SK-N-SH (cell line): Measurements from ENCODE around the gene PIF1. TPM values are rescaled to one million over a fixed set of nuclear protein-coding genes. Genes with fewer than 3 reads are reported as not detected.

Experiments
- CTCF ChIA-PET: fragments of 300-600, 350-600 bp; formaldehyde crosslinking; extraction: SDS; loops from one replicate; lab custom pipeline; 2021; lab: Yijun Ruan, JAX
- POLR2A ChIA-PET: fragments of 350-600 bp; sonication (Branson Sonifier 250); formaldehyde crosslinking; extraction: SDS; loops from one replicate; lab custom pipeline; 2020; ENCODE audit warnings: antibody characterized with exemption, inconsistent platforms; lab: Yijun Ruan, JAX
- DNase-seq: peaks from one replicate; pipeline ENCODE4 v3.0.0; 2012
- H2AFZ ChIP-seq: fragments of 200-600 bp; sonication (generic); 2 replicates; pipeline ENCODE4 v1.8.1; 2016; ENCODE audit warnings: antibody characterized with exemption, mild to moderate bottlenecking, low read depth
- H3F3A ChIP-seq: fragments of 200-600 bp; sonication (generic); replicated peaks from 2 replicates; pipeline ENCODE3; 2016; ENCODE audit warnings: antibody characterized with exemption, mild to moderate bottlenecking; ENCODE audit not compliant: insufficient read depth
- H3K27ac ChIP-seq, 2 experiments: fragments of 200-500 bp in 1 of 2; fragments of 200-600 bp in 1 of 2; sonication (Bioruptor generic) in 1 of 2; sonication (generic), shearing (Covaris generic) in 1 of 2; 2 replicates each; pipeline versions ENCODE4 v1.5.1 to v1.6.1; 2014 to 2016; ENCODE audit warnings: low read depth in 2 of 2, inconsistent platforms in 1 of 2, low read length in 1 of 2, mild to moderate bottlenecking in 1 of 2, mixed read lengths in 1 of 2
- H3K27me3 ChIP-seq: fragments of 200-600 bp; sonication (generic), shearing (Covaris generic); 2 replicates; pipeline ENCODE4 v1.6.1; 2016; ENCODE audit warnings: mixed run types; ENCODE audit not compliant: insufficient read depth
- H3K36me3 ChIP-seq, 2 experiments: fragments of 200-500 bp in 1 of 2; fragments of 200-600 bp in 1 of 2; sonication (Bioruptor generic) in 1 of 2; sonication (generic) in 1 of 2; replicated peaks in 1 of 2; 2 replicates each; pipeline versions ENCODE3 to v1.5.1; 2014 to 2016; ENCODE audit warnings: low read length in 1 of 2, mild to moderate bottlenecking in 1 of 2; ENCODE audit not compliant: insufficient read depth in 2 of 2, control insufficient read depth in 1 of 2
- H3K4me1 ChIP-seq, 2 experiments: fragments of 200-500 bp in 1 of 2; fragments of 200-600 bp in 1 of 2; sonication (Bioruptor generic) in 1 of 2; sonication (generic), shearing (Covaris generic) in 1 of 2; 2 replicates each; pipeline versions ENCODE4 v1.5.1 to v1.6.1; 2014 to 2016; ENCODE audit warnings: low read depth in 1 of 2, low read length in 1 of 2, mixed run types in 1 of 2; ENCODE audit not compliant: insufficient read depth in 2 of 2, control insufficient read depth in 1 of 2
- H3K4me2 ChIP-seq: fragments of 200-600 bp; sonication (generic), shearing (Covaris generic); 2 replicates; pipeline ENCODE4 v1.6.1; 2017; ENCODE audit warnings: mixed run types
- H3K4me3 ChIP-seq, 2 experiments: fragments of 200-500 bp in 1 of 2; fragments of 200-600 bp in 1 of 2; sonication (Bioruptor generic) in 1 of 2; sonication (generic), shearing (Covaris generic) in 1 of 2; 2 replicates each; pipeline versions ENCODE4 v1.5.1 to v1.8.1; 2014 to 2016; ENCODE audit warnings: low read depth in 2 of 2, inconsistent platforms in 1 of 2, low read length in 1 of 2, mild to moderate bottlenecking in 1 of 2, mixed read lengths in 1 of 2, moderate library complexity in 1 of 2
- H3K79me2 ChIP-seq: fragments of 200-600 bp; sonication (generic); 2 replicates; pipeline ENCODE4 v1.8.1; 2017; ENCODE audit warnings: mild to moderate bottlenecking; ENCODE audit not compliant: insufficient read depth
- H3K9ac ChIP-seq: fragments of 200-600 bp; sonication (generic); 2 replicates; pipeline ENCODE4 v1.6.1; 2017; ENCODE audit warnings: mixed run types
- H3K9me2 ChIP-seq: fragments of 200-600 bp; sonication (generic); 2 replicates; pipeline ENCODE4 v1.6.1; 2017; ENCODE audit warnings: mixed run types
- H3K9me3 ChIP-seq: fragments of 200-600 bp; sonication (generic); 2 replicates; pipeline ENCODE4 v1.6.1; 2017; ENCODE audit warnings: mixed run types, mild to moderate bottlenecking, moderate library complexity
- H4K20me1 ChIP-seq: fragments of 200-600 bp; sonication (generic); 2 replicates; pipeline ENCODE4 v1.6.1; 2017; ENCODE audit warnings: mild to moderate bottlenecking, mixed run types; ENCODE audit not compliant: insufficient read depth
- CHD2 ChIP-seq: fragments of 150-350 bp; IDR thresholded peaks from 2 replicates; pipeline ENCODE4 v1.6.1; 2018; ENCODE audit warnings: low read length; ENCODE audit not compliant: partially characterized antibody
- ELF1 ChIP-seq: IDR thresholded peaks from 2 replicates; pipeline ENCODE4 v1.4.0; 2012
- EP300 ChIP-seq, 2 experiments: IDR thresholded peaks; 2 replicates each; pipeline versions ENCODE4 v1.4.0 to v1.6.1; 2012; ENCODE audit warnings: borderline replicate concordance in 1 of 2, low read depth in 1 of 2, low read length in 1 of 2
- EZH2phosphoT487 ChIP-seq: fragments of 200-600 bp; sonication (generic); IDR thresholded peaks from 2 replicates; pipeline ENCODE4 v1.6.1; 2017; ENCODE audit warnings: low read depth, mixed run types, mild to moderate bottlenecking, antibody characterized with exemption, moderate library complexity, borderline replicate concordance
- FOXM1 ChIP-seq: IDR thresholded peaks from 2 replicates; pipeline ENCODE4 v1.4.0; 2012; ENCODE audit warnings: low read depth, mild to moderate bottlenecking
- GABPA ChIP-seq: IDR thresholded peaks from 2 replicates; pipeline ENCODE4 v1.4.0; 2012; ENCODE audit warnings: low read depth, mild to moderate bottlenecking
- JUND ChIP-seq: IDR thresholded peaks from 2 replicates; pipeline ENCODE4 v1.4.0; 2012
- NRF1 ChIP-seq: IDR thresholded peaks from 2 replicates; pipeline ENCODE4 v1.6.1; 2012; ENCODE audit warnings: low read depth, mild to moderate bottlenecking, low read length
- POLR2AphosphoS5 ChIP-seq: IDR thresholded peaks from 2 replicates; pipeline ENCODE4 v1.6.1; 2012; ENCODE audit warnings: low read depth, low read length
- REST ChIP-seq: IDR thresholded peaks from 2 replicates; pipeline ENCODE4 v1.6.1; 2012; ENCODE audit warnings: mild to moderate bottlenecking, low read depth, low read length, moderate library complexity
- RFX5 ChIP-seq: IDR thresholded peaks from 2 replicates; pipeline ENCODE4 v1.6.1; 2012; ENCODE audit warnings: mild to moderate bottlenecking, improper control_type of control experiment, low read length
- SIN3A ChIP-seq: IDR thresholded peaks from 2 replicates; pipeline ENCODE4 v1.6.1; 2012; ENCODE audit warnings: low read depth, mild to moderate bottlenecking, low read length, moderate library complexity, borderline replicate concordance
- TAF1 ChIP-seq: IDR thresholded peaks from 2 replicates; pipeline ENCODE4 v1.6.1; 2012; ENCODE audit warnings: low read depth, mild to moderate bottlenecking, low read length, moderate library complexity, borderline replicate concordance
- TCF12 ChIP-seq: IDR thresholded peaks from 2 replicates; pipeline ENCODE4 v1.4.0; 2012
- TEAD4 ChIP-seq: IDR thresholded peaks from 2 replicates; pipeline ENCODE4 v1.4.0; 2012; ENCODE audit warnings: mild to moderate bottlenecking, borderline replicate concordance; ENCODE audit not compliant: insufficient read depth
- USF2 ChIP-seq: fragments of 150-350 bp; IDR thresholded peaks from 2 replicates; pipeline ENCODE4 v1.6.1; 2017; ENCODE audit warnings: antibody characterized with exemption, low read length, low read depth, borderline replicate concordance
- ZBTB33 ChIP-seq: IDR thresholded peaks from 2 replicates; pipeline ENCODE4 v1.4.0; 2012; ENCODE audit warnings: low read depth, borderline replicate concordance
- WGBS: methylation state at CpG from one replicate; pipeline ENCODE4 v1.1.6; 2017; ENCODE audit warnings: low lambda C conversion rate; 5-methylcytosine and 5-hydroxymethylcytosine counted together
- polyA plus RNA-seq, 3 experiments: library from polyadenylated mRNA; depleted of rRNA; stranded (reverse); fragments of >200 nt; gene quantifications; 2 replicates each; pipeline ENCODE4 v1.2.3, GENCODE V29; 2012
- TF ChIP-seq, protein P1 (sequence below): IDR thresholded peaks from 2 replicates; pipeline ENCODE4 v1.4.0; 2012; ENCODE audit warnings: low read depth

The PIF1 gene
- polyA plus RNA-seq, 1 of the 3 experiments (the other 2 are of a cell fraction): 12.4 TPM

- Histone ChIP-seq H4K20me1 (no peaks in the 10 kb centered on the region), H3K4me3 (no peak overlapping the region), H3K9ac (no peak overlapping the region), H3K4me1 (peaks cover 0 to 10% of the 10 kb centered on the region in 2 experiments; a peak in 1 of 4 replicates), H3K4me2 (no peak overlapping the region), H3K79me2 (no peaks in the 10 kb centered on the region), H3F3A (no peaks in the 10 kb centered on the region), H3K9me2 (no peaks in the 10 kb centered on the region), H3K36me3 (no peaks in the 10 kb centered on the region), H3K27me3 (no peaks in the 10 kb centered on the region), H2AFZ (no peak overlapping the region), H3K27ac (no peak overlapping the region), H3K9me3 (no peaks in the 10 kb centered on the region)
- DNase-seq: no peak
- ChIA-PET POLR2A (no interaction called here), CTCF (interaction anchor here (1.0 to 4.2 kb wide), 4 partner anchors 40 to 76 kb away, joined by 3 to 29 read pairs (median 11); no protein-coding TSS in a partner anchor)
- WGBS: 86% methylated on average over 1 of the region's 1 CpG
- no peak for TF ChIP-seq FOXM1
- no peak for TF ChIP-seq TEAD4
- TF ChIP-seq JUND: no peak
- no peak for TF ChIP-seq USF2
- no peak for TF ChIP-seq RFX5
- no peak for TF ChIP-seq EP300 (IDR thresholded peaks at IDR 0.05; ENCODE audit: borderline replicate concordance in 1 of 2, low read depth in 1 of 2, low read length in 1 of 2)
- TF ChIP-seq POLR2AphosphoS5: no peak
- no peak for TF ChIP-seq GABPA
- TF ChIP-seq, protein P1, sequence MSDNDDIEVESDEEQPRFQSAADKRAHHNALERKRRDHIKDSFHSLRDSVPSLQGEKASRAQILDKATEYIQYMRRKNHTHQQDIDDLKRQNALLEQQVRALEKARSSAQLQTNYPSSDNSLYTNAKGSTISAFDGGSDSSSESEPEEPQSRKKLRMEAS: no peak
- no peak for TF ChIP-seq TAF1
- TF ChIP-seq ZBTB33: no peak
- no peak for TF ChIP-seq TCF12
- TF ChIP-seq CHD2: no peak
- TF ChIP-seq SIN3A: no peak
- TF ChIP-seq NRF1: no peak
- TF ChIP-seq ELF1: no peak
- TF ChIP-seq REST: no peak
- no peak for TF ChIP-seq EZH2phosphoT487
These were observed 21.9 kb downstream of the PIF1 start for GRCh38 chr15:64803526-64803925.
